Measurements from ENCODE around the gene FGF12.

- TF ChIP-seq CTCF (IDR thresholded peaks at IDR 0.05) = no peak
- TF ChIP-seq EZH2 (IDR thresholded peaks at IDR 0.05; ENCODE audit: borderline replicate concordance, insufficient read depth, low read depth, low read length, poor library complexity, severe bottlenecking) = no peak
These were observed 344.5 kb downstream of the FGF12 start for GRCh38 chr3:192382861-192383260.
